Ramos (cell line): ENCODE data around the gene TCF4.

Source experiments
- in situ Hi-C: fragments of 300-500 bp; cut with MboI; formaldehyde crosslinking; loops from one replicate; pipeline ENCODE4 v1.14.3; 2022; ENCODE audit warnings: low sequenced_read_pairs; ENCODE audit not compliant: unreplicated experiment

The TCF4 gene

GRCh38 chr18:55234366-55235093 is 353.5 kb downstream of the TCF4 start:
- in situ Hi-C loops = loop anchor here (10.0 to 25.0 kb wide), 2 partner anchors 553 to 1340 kb away; no protein-coding TSS in a partner anchor

- in situ Hi-C loops = loop anchor here (10.0 to 25.0 kb wide), 2 partner anchors 553 to 1341 kb away; no protein-coding TSS in a partner anchor
These were observed 354.1 kb downstream of the TCF4 start for GRCh38 chr18:55233857-55234256.

GRCh38 chr18:55232506-55232905 is 355.5 kb downstream of the TCF4 start:
- in situ Hi-C loops = loop anchor here (10.0 to 25.0 kb wide), 2 partner anchors 555 to 1342 kb away; no protein-coding TSS in a partner anchor

- in situ Hi-C loops = loop anchor here (10.0 to 25.0 kb wide), 2 partner anchors 558 to 1345 kb away; no protein-coding TSS in a partner anchor
These were observed 358.3 kb downstream of the TCF4 start for GRCh38 chr18:55229682-55230081.

GRCh38 chr18:55228707-55229106 is 359.3 kb downstream of the TCF4 start:
- in situ Hi-C loops = loop anchor here (25.0 kb wide), 1 partner anchor 559 kb away; no protein-coding TSS in a partner anchor

- in situ Hi-C loops = loop anchor here (25.0 kb wide), 1 partner anchor 559 kb away; no protein-coding TSS in a partner anchor
These were observed 359.8 kb downstream of the TCF4 start for GRCh38 chr18:55228191-55228590.

- in situ Hi-C loops = loop anchor here (25.0 kb wide), 1 partner anchor 560 kb away; no protein-coding TSS in a partner anchor
These were observed 360.2 kb downstream of the TCF4 start for GRCh38 chr18:55227771-55228170.

GRCh38 chr18:55226044-55226443 is 361.9 kb downstream of the TCF4 start:
- in situ Hi-C loops = loop anchor here (25.0 kb wide), 1 partner anchor 561 kb away; no protein-coding TSS in a partner anchor

- in situ Hi-C loops = no loop called here
These were observed 363.8 kb downstream of the TCF4 start for GRCh38 chr18:55224086-55224625.

- in situ Hi-C loops = no loop called here
These were observed 366.4 kb downstream of the TCF4 start for GRCh38 chr18:55221622-55222021.

- in situ Hi-C loops = no loop called here
These were observed 367.5 kb downstream of the TCF4 start for GRCh38 chr18:55220523-55220922.

- in situ Hi-C loops = no loop called here
These were observed 368.2 kb downstream of the TCF4 start for GRCh38 chr18:55219823-55220222.

GRCh38 chr18:55219059-55219458 is 368.9 kb downstream of the TCF4 start:
- in situ Hi-C loops = no loop called here

GRCh38 chr18:55214969-55215368 is 373.0 kb downstream of the TCF4 start:
- in situ Hi-C loops = no loop called here

GRCh38 chr18:55214534-55214933 is 373.5 kb downstream of the TCF4 start:
- in situ Hi-C loops = no loop called here

- in situ Hi-C loops = no loop called here
These were observed 374.4 kb downstream of the TCF4 start for GRCh38 chr18:55213586-55213985.

- in situ Hi-C loops = no loop called here
These were observed 381.1 kb downstream of the TCF4 start for GRCh38 chr18:55206927-55207326.

GRCh38 chr18:55202232-55202917 is 385.6 kb downstream of the TCF4 start:
- in situ Hi-C loops = no loop called here

GRCh38 chr18:55199291-55199963 is 388.6 kb downstream of the TCF4 start:
- in situ Hi-C loops = no loop called here

GRCh38 chr18:55195863-55196262 is 392.1 kb downstream of the TCF4 start:
- in situ Hi-C loops = no loop called here
